ENCODE measurements around the gene EGLN3.
"Not testable (repeated sequence)": the region's sequence is repeated elsewhere in the genome, so short reads cannot be mapped to it uniquely, and the experiment has no call there.

EGLN3 gene

DNA sequence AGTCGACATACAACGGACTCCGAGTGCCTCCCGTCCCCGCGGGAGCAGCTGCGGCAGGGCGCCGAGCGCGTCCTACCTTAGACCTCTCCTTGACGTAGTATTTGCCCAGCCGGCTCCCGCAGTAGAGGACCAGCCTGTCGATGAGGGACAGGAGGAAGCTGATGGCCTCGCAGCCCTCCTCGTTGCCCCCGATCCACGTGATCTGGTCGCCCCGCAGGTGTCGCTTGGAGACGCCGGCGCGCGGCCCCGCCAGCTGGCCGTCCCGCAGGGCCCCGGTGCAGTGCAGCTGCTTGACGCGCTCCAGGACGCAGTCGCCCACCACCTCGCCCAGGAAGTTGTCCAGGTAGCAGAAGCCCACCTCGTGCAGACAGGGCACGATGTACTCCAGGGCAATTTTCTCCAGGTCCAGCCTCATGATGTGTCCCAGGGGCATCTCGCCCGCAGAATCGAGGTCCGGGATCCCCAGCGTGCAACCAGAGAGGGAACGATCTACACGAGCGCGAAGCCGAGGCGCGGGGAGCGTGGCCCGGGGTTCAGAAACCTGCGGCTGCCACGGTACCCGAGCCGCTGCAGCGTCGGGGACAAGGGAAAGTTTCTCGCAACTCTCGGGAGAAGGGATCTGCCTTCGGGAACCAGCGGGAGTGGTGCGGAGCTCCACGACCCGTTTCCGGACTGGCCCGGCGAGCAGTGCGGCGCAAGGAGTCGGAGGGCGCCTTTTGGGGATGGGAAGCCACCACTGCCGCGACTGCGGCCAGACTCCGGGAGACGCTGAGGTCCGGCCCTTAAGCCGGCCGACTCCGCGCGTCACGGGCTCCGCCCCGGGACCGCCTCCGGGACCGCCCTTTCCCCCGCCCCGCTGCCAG is at the start of gene EGLN3:
Gene EGLN3, minus strand, starts transcription at position 755 of the 863 bp plus-strand sequence. Its CDS starts 322 bp downstream, at position 433.
- DNase-seq (ENCODE audit: low read depth), result peak; percentile 39

DNA sequence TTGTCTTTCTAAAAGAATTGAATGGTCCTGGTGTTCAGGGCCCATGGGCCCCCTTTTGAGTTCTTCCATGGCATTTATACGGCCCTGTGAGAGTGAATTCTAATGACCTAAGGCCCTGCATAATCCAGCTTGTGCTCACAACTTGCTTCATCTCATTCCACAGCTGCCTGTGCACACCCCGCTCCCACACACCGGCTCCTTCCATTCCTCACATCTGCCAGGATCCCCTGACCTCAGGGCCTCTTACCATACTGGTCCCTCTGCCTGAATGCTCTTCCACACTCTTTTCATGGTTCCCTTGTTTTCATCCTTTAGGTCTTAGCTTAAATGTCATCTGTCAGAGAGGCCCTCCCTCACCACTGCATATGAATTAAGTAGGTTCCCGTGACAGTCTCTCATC is 49.5 kb upstream of the EGLN3 start:
- DNase-seq (ENCODE audit: low read depth), result no peak

DNA sequence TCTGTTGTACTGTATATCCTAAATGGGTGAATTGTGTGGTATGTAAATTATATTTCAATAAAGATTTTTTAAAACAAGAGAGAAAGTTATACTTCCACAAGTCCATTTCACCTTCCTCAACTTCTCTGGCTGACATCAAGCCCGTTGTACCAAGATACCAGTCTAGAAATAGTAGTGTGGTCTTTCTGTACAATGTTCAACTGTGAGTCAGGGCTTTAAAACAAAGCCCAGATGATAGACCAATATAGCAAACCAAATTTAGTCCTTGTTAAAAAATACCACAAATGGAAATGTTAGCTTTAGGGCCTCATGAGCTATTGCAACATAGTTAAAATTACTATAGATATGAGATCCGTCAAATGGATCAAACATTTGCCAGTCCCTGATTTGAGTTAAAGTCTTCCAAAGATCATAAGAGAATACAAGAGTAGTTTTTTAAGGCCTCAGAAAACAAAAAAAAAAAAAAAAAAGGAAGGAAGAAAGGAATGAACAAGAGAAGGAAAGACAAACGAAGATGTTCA is 49.0 kb upstream of the EGLN3 start:
- DNase-seq (ENCODE audit: low read depth), result no peak

DNA sequence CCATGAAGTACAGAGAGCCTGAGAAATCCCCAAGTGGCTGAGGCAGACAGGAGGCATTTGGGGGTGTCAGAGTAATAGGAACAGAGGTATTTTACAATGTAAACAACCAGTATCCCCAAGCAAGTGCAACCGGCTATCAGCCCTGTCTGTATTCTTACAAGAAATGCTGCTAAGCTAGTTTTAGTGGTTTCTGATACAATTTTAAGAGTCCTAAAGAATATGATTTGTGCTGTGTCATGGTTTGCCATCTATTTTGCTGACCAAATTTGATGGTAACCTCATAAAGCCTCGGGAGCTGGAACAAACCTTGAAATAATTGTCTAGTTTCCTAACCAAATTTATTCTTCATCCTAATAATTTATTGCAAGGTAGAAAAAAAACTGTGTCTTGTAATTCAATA is 46.7 kb upstream of the EGLN3 start:
- DNase-seq (ENCODE audit: low read depth), result no peak

DNA sequence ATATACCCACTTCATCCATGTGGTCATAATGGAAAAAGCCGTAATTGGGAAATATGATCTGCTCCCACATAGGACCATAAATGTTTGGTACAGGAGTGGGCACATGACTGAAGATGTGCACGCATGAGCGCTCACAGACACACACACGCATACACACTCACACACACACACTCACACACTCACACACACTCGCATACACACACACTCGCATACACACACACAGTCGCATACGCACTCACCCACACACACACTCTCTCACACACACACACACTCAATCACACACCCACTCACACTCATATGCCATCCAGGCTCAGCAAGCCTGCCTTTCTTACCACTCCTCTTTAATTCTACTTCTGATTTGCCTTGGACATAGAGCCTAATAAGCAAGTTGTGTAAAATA is 45.6 kb upstream of the EGLN3 start:
- DNase-seq (ENCODE audit: low read depth), result no peak

DNA sequence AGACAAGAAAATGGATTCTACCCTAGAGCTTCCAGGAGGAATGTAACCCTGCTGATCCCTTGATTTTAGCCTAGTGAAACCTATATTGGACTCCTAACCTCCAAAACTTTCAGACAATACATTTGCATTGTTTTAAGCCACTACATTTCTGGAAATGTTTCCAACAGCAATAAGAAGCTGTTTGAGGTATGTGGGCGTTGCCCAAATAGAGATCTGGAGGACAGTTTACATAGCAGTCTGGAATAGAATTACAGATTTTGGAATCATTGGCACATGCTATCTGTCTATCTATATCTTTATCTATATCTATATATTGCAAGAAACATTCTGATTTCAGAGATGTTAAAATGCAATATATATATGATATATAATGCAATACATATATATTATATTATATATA is 42.4 kb upstream of the EGLN3 start:
- DNase-seq (ENCODE audit: low read depth), result no peak

DNA sequence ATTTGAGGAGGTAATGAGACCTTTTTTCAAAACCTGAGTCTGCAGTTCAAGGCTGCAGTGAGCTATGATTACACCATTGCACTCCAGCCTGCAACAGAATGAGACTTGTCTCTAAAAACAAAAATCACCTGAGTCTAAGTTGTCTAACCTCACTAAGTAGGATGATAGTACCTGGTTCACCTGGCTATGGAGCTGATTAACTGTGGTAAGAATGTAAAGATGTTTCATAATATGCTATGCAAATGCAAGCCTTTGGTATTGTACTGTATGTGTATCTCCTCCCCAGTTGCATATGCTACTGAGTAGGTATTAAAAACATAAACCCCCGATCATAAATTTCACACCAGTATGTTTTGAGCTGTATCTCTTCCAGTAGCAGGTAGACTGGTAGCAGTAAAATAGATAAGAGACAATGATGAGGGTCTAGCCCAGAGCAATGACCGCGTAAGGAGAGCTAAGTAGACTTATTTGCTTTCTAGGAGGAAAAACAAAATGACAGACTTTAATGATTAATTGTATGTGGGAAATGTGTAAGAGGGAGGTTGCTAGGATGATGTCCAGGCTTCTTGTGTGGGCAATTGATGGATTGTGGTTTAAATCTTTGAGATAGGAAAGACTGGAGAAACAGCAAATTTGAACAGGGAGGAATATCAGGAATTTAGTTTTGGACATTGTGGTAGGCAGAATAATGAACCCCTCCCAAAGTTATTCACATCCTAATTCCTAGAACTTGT is 41.6 kb upstream of the EGLN3 start:
- no peak for DNase-seq (ENCODE audit: low read depth)

DNA sequence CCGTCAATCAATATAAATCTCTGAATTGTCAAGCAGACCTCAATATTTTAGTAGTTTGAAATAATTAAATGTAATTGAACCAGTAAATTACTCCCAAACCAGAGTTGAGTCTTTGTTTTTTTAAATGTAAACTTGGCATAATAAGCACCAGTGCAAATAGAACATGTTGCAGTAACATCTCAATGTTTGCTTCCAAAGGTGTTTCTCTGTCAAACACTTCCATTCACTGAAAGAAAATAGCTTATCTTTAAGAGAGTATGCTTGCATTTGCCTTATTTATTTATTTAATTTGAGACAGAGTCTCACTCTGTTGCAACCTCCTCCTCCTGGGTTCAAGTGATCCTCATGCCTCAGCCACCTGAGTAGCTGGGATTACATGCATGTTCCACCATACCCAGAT is 39.9 kb upstream of the EGLN3 start:
- no peak for DNase-seq (ENCODE audit: low read depth)

DNA sequence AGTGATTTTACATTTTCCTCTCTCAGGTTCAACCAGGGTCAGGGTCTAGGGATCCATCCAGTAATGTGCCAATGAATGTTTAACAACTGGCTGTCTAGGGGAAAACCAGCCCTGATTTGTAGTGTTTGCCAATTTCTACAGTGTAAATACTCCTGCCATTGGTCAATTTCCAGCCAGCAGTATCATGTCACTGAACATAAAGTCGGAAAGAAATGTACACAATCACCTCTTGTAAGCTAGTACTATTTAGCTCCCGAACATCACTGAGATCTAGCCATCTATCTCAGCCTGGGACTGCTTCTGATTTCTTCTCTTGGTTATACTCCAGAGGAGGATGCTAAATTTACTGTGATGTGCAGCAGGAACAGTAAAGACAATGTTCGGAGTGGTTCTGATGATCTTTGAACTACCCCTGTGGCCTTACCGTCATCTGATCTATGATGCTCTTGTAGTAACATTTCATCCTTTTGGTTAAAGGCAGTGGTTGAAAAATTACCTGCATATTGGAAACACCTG is 36.7 kb upstream of the EGLN3 start:
- DNase-seq (ENCODE audit: low read depth), result no peak

DNA sequence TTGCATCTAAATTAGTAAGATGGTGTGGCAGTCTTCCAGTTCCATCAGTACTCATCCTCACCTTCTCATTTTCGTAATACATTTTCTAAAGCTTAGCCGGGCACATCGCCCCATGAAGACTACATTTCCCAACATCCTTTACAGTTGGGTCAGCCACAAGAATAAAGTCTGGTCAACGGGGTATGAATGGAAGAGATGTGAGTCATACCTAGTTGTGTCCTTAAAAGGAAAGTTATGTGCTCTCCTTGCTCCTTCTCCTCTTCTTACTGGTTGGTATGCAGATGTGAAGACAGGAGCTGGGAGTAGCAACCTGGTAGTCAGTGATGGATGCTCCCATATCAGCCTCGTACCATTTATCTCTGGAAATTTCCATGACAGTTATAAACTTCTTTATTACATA is 35.9 kb upstream of the EGLN3 start:
- no peak for DNase-seq (ENCODE audit: low read depth)

DNA sequence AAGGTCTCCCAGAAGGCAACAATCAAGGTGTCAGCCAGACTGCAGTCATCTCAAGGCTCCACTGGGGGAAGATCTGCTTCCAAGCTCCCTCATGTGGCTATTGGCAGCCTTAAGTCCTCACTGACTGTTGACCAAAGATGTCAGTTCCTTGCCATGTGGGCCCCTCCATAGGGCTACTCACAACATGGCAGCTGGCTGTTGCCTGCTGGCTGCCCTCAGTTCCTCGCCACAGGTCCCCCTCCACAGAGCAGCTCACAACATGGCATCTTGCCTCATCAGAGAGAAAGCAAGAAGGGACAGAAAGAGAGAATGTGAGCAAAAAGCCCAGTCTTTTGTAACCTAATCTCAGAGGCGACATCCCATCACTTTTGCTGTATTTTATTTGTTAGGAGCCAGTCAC is 34.4 kb upstream of the EGLN3 start:
- DNase-seq (ENCODE audit: low read depth), result no peak

DNA sequence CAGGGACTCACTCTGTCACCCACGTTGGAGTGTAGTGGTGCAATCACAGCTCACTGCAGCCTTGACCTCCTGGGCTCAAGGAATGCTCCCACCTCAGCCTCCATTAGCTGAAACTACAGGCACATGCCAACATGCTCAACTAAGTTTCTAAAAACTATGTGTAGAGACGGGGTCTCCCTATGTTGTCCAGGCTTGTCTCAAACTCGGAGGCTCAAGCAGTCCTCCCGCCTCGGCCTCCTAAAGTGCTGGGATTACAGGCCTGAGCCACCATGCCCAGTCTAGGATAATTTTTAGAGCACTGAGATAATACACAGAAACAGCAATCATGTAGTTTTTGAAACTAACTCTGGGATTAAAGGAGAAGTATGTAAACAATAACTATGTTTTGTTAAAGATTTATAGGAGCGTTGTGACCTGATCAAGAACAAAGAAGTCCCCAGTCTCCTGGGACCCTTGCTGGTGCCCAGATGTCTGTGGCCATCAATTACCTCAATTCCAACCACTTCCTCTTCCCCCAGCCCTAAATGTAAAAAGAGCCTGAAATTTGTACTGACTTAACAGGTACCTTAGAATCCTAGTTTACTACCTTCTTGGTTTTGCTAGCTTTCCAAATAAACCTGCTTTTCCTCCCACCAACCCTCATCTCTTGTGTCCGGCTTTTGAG is 28.9 kb upstream of the EGLN3 start:
- no peak for DNase-seq (ENCODE audit: low read depth)

DNA sequence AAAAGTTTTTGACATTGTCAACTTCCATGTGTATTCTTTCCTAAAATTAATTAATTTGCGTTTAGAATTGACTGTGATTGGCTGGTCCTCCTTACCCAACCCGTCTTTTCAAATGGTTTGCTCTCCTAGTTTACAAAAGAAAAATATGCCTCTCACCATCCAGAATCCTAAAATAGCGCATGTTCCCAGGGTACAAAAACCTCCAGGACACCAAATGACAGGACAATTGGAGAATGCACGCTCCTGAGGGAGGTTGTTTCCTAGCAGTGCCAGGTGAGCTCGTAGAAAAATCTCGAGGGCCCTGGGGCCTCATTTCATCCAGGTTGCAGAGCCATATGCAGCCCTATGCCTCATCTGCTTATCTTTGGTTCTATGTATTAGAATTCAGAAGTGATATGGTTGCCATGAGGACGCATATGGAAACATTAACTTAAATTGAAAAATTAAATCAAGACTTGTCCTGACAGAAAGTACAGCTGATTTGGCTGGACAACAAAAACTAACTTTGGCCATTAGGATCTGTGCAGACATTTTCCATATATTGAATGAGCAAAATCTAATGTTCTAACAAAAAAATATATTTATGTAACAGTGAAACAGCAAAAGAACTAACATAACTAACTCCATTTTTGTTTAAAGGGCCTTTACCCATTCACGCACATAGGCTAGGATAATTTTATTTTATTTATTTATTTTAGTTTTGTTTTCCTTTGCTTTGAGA is 28.2 kb upstream of the EGLN3 start:
- no peak for DNase-seq (ENCODE audit: low read depth)

DNA sequence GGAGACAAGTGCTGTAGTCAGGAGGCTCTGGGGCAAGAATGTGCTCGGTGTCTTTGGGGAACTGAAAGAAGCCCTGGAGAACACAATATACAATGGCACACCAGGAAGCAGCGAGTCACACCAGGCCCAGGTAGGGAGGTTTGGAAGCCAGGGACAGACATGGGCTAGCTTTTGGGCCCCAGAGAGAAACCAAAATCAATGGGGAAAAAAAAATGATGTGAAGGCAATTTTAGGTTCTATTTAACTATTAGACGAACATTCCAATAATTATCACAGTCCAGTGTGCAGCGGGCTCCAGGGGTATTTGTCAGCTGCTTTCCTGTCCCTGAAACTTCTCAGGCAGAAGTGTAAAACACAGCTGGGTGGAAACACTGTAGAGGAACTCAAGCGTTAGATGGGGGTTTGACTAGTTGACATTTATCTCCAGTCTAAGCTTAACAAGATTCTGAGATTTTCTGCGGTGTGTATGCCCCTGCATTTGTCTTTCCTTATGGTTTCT is 21.8 kb upstream of the EGLN3 start:
- no peak for DNase-seq (ENCODE audit: low read depth)

DNA sequence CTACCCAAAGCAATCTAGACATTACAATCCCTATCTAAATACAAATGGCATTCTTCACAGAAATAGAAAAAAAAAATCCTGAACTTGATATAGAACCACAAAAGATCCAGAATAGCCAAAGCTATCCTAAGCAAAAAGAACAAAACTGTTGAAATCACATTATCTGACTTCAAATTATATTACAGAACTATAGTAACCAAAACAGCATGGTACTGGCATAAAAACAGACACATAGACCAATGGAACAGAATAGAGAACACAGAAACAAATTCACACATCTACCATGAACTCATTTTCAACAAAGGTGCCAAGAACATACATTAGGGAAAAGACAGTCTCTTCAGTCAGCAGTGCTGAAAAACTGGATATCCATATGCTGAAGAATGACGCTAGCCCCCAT is 19.0 kb upstream of the EGLN3 start:
- not testable (repeated sequence) for DNase-seq (ENCODE audit: low read depth)

DNA sequence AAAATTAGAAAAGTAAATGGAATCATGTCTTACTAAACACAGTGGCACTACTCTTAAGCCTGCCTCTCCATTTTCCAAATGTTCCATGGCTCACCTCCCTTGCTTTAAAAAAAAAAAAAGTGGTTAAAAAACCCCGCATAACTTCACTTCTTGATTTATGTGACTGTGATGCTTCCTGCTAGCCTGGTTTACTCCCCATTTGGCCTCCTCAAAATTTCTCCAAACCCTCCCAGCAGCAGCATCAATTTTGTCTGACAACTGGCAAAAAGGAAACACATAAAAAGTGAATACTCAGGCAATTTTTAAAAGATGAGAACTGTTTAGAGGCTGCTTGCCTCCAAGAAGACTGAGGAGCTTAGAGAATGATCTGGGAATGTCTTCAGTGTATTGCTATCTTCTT is 17.8 kb upstream of the EGLN3 start:
- no peak for DNase-seq (ENCODE audit: low read depth)

DNA sequence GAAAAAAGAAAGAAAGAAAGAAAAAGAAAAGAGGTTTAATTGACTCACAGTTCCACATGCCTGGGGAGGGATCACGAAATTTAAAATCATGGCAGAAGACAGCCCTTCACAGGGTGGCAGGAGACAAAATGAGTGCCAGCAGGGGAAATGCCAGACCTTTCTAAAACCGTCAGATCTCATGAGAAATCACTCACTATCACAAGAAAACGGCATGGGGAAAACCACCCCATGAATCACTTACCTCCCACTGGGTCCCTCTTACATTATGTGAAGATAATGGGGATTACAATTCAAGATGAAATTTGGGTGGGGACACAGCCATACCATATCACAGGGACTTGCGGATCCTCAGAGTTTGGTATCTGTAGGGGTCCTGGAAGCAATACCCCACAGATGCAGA is 16.3 kb upstream of the EGLN3 start:
- DNase-seq (ENCODE audit: low read depth), result no peak

DNA sequence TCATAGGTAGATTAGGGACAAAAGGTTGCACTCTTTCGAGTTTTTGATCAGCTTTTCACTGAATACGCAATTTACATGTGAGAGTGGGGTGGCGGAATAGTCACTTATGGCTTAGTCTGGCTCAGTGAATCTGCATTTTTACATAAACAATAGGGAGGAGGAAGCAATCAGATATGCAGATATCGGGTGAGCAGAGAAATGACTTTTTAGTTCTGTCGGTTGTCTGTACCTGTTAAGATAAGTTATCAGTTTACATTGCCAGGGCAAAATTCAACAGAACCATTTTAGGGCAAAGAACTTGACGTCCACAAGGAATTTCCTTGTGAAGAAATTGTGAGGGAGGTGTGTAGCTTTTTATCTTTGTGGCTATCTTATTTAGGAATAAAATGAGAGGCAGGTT is 15.4 kb upstream of the EGLN3 start:
- DNase-seq (ENCODE audit: low read depth), result no peak

DNA sequence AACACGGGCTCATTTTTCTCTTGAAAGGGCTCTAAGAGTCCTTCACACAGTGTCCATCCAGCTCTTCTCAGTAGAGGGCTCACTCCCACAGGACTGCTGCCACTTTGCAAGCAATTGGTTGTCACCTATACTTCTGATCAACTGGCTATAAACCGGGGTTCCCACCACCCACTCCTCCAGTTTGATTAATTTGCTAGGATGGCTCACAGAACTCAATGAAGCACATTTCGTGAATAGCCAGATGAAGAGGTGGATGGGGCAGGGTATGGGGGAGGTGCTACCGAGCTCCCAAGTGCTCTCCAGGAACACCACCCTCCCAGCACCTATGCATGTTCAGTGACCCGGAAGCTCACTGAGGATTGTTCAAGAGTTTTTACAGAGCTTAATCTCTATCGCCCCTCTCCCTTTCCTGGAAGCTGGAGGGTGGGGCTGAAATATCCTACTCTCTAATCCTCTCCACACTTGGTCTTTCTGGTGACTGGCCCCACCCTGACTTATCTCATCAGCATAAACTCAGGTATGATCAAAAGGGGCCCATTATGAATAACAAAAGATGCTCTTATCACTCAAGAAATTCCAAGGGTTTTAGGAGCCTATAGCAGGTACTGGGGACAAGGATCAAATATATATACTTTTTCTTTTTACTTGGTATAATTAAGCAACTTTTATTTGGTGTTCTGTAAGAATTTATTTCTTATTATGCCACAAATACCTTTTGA is 13.9 kb upstream of the EGLN3 start:
- no peak for DNase-seq (ENCODE audit: low read depth)

DNA sequence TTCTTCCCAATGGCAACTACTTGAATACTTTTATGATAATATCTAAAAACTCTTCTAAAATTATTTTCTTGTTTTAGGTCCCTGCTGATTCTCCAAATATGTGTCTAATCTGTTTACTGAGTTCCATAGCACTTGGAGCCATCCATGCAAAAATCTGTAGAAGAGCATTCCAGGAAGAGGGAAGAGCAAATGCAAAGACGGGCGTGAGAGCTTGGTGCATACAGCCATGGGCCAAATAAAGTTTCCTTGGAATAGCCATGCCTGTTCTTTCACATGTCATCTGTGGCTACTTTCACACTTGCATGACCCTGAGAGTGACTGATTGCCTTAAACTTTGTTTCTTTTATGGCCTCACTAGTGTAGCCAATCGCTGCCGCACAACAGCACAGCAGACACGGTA is 13.0 kb upstream of the EGLN3 start:
- no peak for DNase-seq (ENCODE audit: low read depth)

DNA sequence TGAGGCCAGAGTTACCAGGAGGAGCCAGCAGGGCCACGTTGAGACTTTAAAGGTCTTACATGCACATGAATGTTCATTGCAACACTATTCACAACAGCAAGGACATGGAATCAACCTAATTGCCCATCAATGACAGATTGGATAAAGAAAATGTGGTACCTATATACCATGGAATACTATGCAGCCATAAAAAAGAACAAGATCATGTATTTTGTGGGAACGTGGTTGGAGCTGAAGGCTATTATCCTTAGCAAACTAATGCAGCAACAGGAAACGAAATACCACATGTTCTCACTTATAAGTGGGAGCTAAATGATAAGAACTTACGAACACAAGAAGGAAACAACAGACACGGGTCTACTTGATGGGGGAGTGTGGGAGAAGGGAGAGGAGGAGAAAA is 11.6 kb upstream of the EGLN3 start:
- DNase-seq (ENCODE audit: low read depth), result not testable (repeated sequence)

Data from stimulated activated CD8-positive, alpha-beta memory T cell treated with anti-CD3 and anti-CD28 coated beads, Interleukin-4, amount 100 ng/mL, for 24 hours (primary cell).